GM23248 (cell line): Measurements from ENCODE around the gene SDCCAG8. TPM values are rescaled to one million over a fixed set of nuclear protein-coding genes. Genes with fewer than 3 reads are reported as not detected.
A peak's percentile ranks its signal among the peaks of the same experiment; 100 is the strongest.
"Not testable (repeated sequence)": the region's sequence is repeated elsewhere in the genome, so short reads cannot be mapped to it uniquely, and the experiment has no call there.

Experiments used
- DNase-seq: peaks from one replicate; pipeline ENCODE4 v3.0.0-alpha.2; 2015
- H2AFZ ChIP-seq: fragments of 200-600 bp; sonication (generic); 2 replicates; pipeline ENCODE4 v1.6.1; 2016; ENCODE audit warnings: antibody characterized with exemption
- H3F3A ChIP-seq: fragments of 200-600 bp; sonication (generic); 2 replicates; pipeline ENCODE4 v1.6.1; 2016; ENCODE audit warnings: mild to moderate bottlenecking, antibody characterized with exemption, mixed run types; ENCODE audit not compliant: insufficient read depth
- H3K27ac ChIP-seq: fragments of 200-600 bp; sonication (generic); 2 replicates; pipeline ENCODE4 v1.5.1; 2016; ENCODE audit warnings: mild to moderate bottlenecking
- H3K27me3 ChIP-seq: fragments of 200-600 bp; sonication (generic); replicated peaks from 2 replicates; pipeline ENCODE4 v1.6.1; 2016; ENCODE audit warnings: mild to moderate bottlenecking; ENCODE audit not compliant: insufficient read depth
- H3K36me3 ChIP-seq: fragments of 200-600 bp; sonication (generic); 2 replicates; pipeline ENCODE4 v1.6.1; 2016; ENCODE audit warnings: low read depth, mild to moderate bottlenecking
- H3K4me1 ChIP-seq: fragments of 200-600 bp; sonication (generic); 2 replicates; pipeline ENCODE4 v1.6.1; 2016; ENCODE audit warnings: mild to moderate bottlenecking; ENCODE audit not compliant: insufficient read depth
- H3K4me2 ChIP-seq: fragments of 200-600 bp; sonication (generic); one replicate; pipeline ENCODE4 v1.6.1; 2016; ENCODE audit warnings: mild to moderate bottlenecking; ENCODE audit not compliant: unreplicated experiment
- H3K4me3 ChIP-seq: fragments of 200-600 bp; sonication (generic); 2 replicates; pipeline ENCODE4 v1.5.1; 2016; ENCODE audit warnings: mild to moderate bottlenecking
- H3K79me2 ChIP-seq: fragments of 200-600 bp; sonication (generic); 2 replicates; pipeline ENCODE4 v1.6.1; 2016; ENCODE audit warnings: mild to moderate bottlenecking; ENCODE audit not compliant: insufficient read depth
- H3K9ac ChIP-seq: fragments of 200-600 bp; sonication (generic); 2 replicates; pipeline ENCODE4 v1.6.1; 2016; ENCODE audit warnings: mild to moderate bottlenecking
- H3K9me2 ChIP-seq: fragments of 200-600 bp; sonication (generic); 2 replicates; pipeline ENCODE4 v1.6.1; 2016; ENCODE audit warnings: mixed run types, mild to moderate bottlenecking, moderate library complexity; ENCODE audit not compliant: insufficient read depth
- H3K9me3 ChIP-seq: fragments of 200-600 bp; sonication (generic); one replicate; pipeline ENCODE4 v1.6.1; 2017; ENCODE audit warnings: low read depth
- H4K20me1 ChIP-seq: fragments of 200-600 bp; sonication (generic); 2 replicates; pipeline ENCODE4 v1.6.0; 2016; ENCODE audit not compliant: insufficient read depth
- EZH2 ChIP-seq: fragments of 200-600 bp; sonication (generic); IDR thresholded peaks from 2 replicates; pipeline ENCODE4 v1.6.1; 2018; ENCODE audit warnings: antibody characterized with exemption, mild to moderate bottlenecking; ENCODE audit not compliant: insufficient read depth, poor library complexity, severe bottlenecking
- EZH2phosphoT487 ChIP-seq: fragments of 200-600 bp; sonication (generic); IDR thresholded peaks from 2 replicates; pipeline ENCODE4 v1.6.1; 2018; ENCODE audit warnings: antibody characterized with exemption, moderate library complexity, mild to moderate bottlenecking, low read depth; ENCODE audit not compliant: insufficient read depth
- WGBS, 2 experiments: methylation state at CpG; one replicate each; pipeline ENCODE4 v1.1.6; 2015 to 2017; ENCODE audit warnings: low lambda C conversion rate in 2 of 2, low coverage in 1 of 2; ENCODE audit errors: missing lambda C conversion rate in 2 of 2; 5-methylcytosine and 5-hydroxymethylcytosine counted together
- in situ Hi-C: fragments of 300-500 bp; cut with MboI; formaldehyde crosslinking; loops from 2 replicates; pipeline ENCODE4 v1.15.0; 2020
- polyA plus RNA-seq: library from polyadenylated mRNA; unstranded; fragments of >200 nt; fragmentation: Nextera tagmentation; extraction: Ambion mirVana; gene quantifications from 2 replicates; pipeline ENCODE4 v1.2.1, GENCODE V29; 2016
- total RNA-seq: library from RNA; depleted of rRNA; stranded (reverse); fragments of >200 nt; shearing (Covaris generic); gene quantifications from 2 replicates; pipeline ENCODE4 v1.2.3, GENCODE V29; 2014; rRNA removed

The SDCCAG8 gene
- 29.4 and 69.4 TPM in 2 replicates for total RNA-seq
- polyA plus RNA-seq: 41.9 and 45.3 TPM in 2 replicates

GRCh38 chr1:243255791-243256512 is at the start of gene SDCCAG8:
TSS of gene SDCCAG8 (plus strand) at chr1:243256041. CDS start at chr1:243256174, 133 bp downstream.
- Histone ChIP-seq H4K20me1 (peaks cover 7% of the 10 kb centered on the region; the same call in 1 of the 2 replicates), H3K27me3 (no peaks in the 10 kb centered on the region), H2AFZ (peak within 1 kb of the TSS; percentile 89), H3K36me3 (no peaks in the 10 kb centered on the region), H3K4me2 (peak within 1 kb of the TSS; percentile 97), H3K79me2 (peaks cover 86% of the 10 kb centered on the region), H3K9ac (peak within 1 kb of the TSS; percentile 85), H3K9me3 (no peaks in the 10 kb centered on the region), H3K4me1 (peaks cover 34% of the 10 kb centered on the region), H3K4me3 (peak within 1 kb of the TSS; percentile 84), H3K27ac (peak within 1 kb of the TSS; percentile 88), H3F3A (peaks cover 38% of the 10 kb centered on the region), H3K9me2 (no peaks in the 10 kb centered on the region)
- DNase-seq: peak; percentile 100
- in situ Hi-C loops: no loop called here
- WGBS, 2 experiments: 1% methylated on average over 31 to 32 of the region's 32 CpGs
- TF ChIP-seq EZH2: no peak
- TF ChIP-seq EZH2phosphoT487: no peak

GRCh38 chr1:243211984-243212383 is 43.9 kb upstream of the SDCCAG8 start:
- 66 to 83% methylated on average over 2 to 3 of the region's 3 CpGs for WGBS, 2 experiments
- peak overlapping the region; percentile 91; the same call in 1 of the 2 replicates for H3K27ac ChIP-seq
- H3K36me3 ChIP-seq, H2AFZ ChIP-seq, H3K9me3 ChIP-seq, H3K9me2 ChIP-seq, H3K9ac ChIP-seq, DNase-seq, H4K20me1 ChIP-seq, H3K4me3 ChIP-seq, in situ Hi-C loops, H3K27me3 ChIP-seq: not testable (repeated sequence)
- peaks cover 25% of the 10 kb centered on the region for H3F3A ChIP-seq
- peak overlapping the region; percentile 57 for H3K4me2 ChIP-seq
- H3K79me2 ChIP-seq: peaks cover 92% of the 10 kb centered on the region
- peaks cover 26% of the 10 kb centered on the region for H3K4me1 ChIP-seq

DNA sequence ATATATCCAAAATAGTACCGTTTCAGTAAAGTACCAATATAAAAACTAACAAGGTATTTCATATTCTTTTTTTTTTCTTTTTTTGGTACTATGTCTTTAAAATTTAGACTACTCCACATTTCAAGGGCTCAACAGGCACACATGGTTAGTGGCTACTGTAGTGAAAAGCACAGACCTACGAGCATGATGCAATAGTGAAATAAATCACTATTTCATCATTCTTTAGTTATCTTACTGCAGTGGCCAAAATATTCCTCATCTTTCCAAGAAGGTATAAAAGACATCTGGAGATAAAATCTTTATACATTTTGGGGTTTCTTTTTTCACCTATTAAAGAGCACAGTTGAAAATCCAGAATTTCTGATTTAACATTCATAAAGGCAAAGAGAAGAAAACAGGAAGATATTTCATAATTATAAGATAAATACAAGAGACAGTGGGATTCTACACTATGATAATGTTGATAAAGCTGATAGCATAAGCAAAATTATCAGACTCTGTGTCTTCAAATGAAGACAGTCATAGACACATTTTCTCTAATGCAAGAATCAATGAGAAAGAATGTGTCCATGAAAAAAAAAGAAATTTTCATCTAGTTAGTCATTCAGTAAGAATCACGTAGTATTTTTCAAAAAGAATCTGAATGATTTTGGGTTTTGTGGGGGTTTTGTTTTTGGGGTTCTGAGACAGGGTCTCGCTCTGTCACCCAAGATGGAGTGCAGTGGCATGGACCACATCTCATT is 42.6 kb upstream of the SDCCAG8 start:
- 0 out of 2 replicates have a peak, but pooled peaks cover 7% of the 10 kb centered on the region for H3K36me3 ChIP-seq

DNA sequence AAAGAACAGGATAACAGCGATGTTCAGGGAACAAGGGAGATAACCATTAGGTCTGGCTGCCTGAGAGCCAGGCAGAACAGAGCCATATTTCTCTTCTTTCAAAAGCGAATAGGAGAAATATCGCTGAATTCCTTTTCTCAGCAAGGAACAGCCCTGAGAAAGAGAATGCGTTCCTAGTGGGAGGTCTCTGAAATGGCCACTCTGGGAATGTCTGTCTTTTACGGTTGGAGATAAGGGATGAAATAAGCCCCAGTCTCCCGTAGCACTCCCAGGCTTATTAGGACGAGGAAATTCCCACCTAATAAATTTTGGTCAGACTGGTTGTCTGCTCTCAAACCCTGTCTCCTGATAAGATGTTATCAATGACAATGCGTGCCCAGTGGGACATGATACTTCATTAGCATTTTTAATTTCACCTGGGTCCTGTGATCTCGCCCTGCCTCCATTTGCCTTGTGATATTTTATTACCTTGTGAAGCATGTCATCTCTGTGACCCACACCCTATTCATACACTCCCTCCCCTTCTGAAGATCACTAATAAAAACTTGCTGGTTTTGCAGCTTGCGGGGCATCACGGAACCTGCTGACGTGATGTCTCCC is 40.5 kb upstream of the SDCCAG8 start:
- H3K4me3 ChIP-seq, H4K20me1 ChIP-seq, H2AFZ ChIP-seq, H3K27me3 ChIP-seq, H3K9ac ChIP-seq, H3K9me2 ChIP-seq, H3K27ac ChIP-seq, in situ Hi-C loops, DNase-seq, H3K4me2 ChIP-seq, H3K9me3 ChIP-seq: not testable (repeated sequence)
- Histone ChIP-seq H3F3A (peaks cover 39% of the 10 kb centered on the region), H3K4me1 (peaks cover 31% of the 10 kb centered on the region), H3K79me2 (peaks cover 96% of the 10 kb centered on the region), H3K36me3 (peaks cover 24% of the 10 kb centered on the region)
- 93 to 94% methylated on average over 12 of the region's 12 CpGs for WGBS, 2 experiments

More for the DNA sequence above, 42.6 kb upstream of the SDCCAG8 start:
- in situ Hi-C loops: no loop called here
- H3K4me1 ChIP-seq: peaks cover 31% of the 10 kb centered on the region
- H3K4me2 ChIP-seq: peak overlapping the region; percentile 57
- H3K27me3 ChIP-seq: no peaks in the 10 kb centered on the region
- no peaks in the 10 kb centered on the region for H3K9me2 ChIP-seq
- H3K9me3 ChIP-seq: no peaks in the 10 kb centered on the region
- H3K4me3 ChIP-seq: peak overlapping the region; percentile 43
- H2AFZ ChIP-seq: no peak overlapping the region
- peak; percentile 79 for DNase-seq
- H3F3A ChIP-seq: peaks cover 32% of the 10 kb centered on the region
- no peaks in the 10 kb centered on the region for H4K20me1 ChIP-seq
- H3K9ac ChIP-seq: peak overlapping the region; percentile 63
- 48 to 50% methylated on average over 4 of the region's 4 CpGs for WGBS, 2 experiments
- peak overlapping the region; percentile 91 for H3K27ac ChIP-seq
- TF ChIP-seq EZH2: no peak
- TF ChIP-seq EZH2phosphoT487: no peak
- H3K79me2 ChIP-seq: peaks cover 94% of the 10 kb centered on the region
